Hypothalamus (tissue), 51 donors: ENCODE results near the gene SSTR3.
"Not testable (repeated sequence)": the region's sequence is repeated elsewhere in the genome, so short reads cannot be mapped to it uniquely, and the experiment has no call there.

ENCODE experiments used
- DNase-seq, 51 donors: peaks; one replicate each; lab custom pipeline; 2025; lab: John Stamatoyannopoulos, UW

The SSTR3 gene

GRCh38 chr22:37213218-37213855, 1.1 kb upstream of the SSTR3 start:
- no peak for DNase-seq

- DNase-seq = no peak
Observed at GRCh38 chr22:37211866-37212173, 457 bp downstream of the SSTR3 start.

- DNase-seq = peak in 1 of 51 donors; percentile 24
Observed at GRCh38 chr22:37211075-37211865, 1.0 kb downstream of the SSTR3 start.

DNA sequence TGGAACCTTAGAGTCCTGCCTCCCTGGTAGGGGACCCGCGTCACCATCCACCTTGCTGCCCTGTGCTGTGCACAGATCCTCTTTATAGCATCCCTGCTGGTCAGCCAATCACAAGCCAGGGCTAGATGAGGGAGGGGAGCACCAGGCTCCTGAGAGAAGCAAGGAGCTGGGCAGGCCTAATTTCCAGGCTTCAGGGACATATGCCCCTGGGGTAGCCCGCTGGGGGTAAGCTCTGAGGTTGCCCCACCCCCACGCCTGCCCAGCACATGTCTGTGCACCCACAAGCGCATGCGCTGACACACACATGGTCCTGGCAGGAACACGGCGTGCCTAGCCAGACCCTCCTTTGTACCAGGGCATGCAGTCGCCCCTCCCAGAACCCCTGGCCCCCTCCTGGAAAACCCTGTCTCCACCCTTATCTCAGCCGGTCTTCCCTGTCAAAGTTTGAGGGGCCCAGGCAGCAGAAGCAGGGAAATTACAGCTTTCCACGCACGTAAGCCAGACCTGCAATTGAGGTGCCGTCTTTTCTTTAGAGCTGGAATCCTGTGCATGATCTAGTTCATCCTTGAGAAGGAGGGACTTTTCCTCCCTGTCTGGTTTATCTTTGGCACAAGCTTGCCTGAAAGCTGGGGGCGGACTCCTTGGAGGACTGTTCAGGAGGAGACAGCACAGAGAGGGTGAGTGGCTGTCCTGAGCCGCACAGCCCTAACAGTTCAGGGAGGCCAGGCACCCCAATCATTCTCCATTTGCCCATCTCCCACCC, 2.1 kb downstream of the SSTR3 start:
- DNase-seq = no peak

DNA sequence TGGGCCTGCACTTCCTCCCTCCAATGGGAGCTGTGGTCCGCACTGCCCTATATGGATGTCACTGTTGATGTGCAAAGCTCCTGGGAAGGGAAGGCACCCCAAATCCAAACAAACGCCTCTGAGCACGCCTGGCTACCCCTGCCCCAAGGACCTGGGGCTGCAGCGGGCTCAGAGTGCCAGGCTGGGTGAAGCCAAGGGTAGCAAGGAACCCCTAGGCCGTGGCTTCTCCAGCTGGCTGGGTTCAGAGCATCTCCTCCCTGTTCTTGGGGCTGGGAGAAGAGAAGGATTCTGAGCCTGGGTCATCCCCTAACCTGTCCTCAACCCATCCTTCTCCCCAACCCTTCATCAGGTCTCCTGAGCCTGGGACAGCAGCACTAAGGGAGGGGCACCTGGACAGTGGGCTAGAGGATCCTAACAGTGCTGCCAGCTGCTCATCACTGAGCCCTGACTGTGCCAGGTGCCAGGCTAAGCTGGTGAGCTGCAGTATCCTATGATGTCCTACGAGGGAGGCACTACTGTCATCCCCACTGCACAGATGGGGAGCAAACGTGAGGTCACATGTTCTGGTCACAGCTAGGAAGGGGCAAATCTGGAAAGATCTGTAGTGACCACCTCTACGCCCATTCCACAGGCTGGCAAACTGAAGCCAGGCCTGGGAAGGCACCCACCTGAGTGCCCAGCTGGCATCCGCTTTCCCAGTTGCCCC, 3.0 kb downstream of the SSTR3 start:
- no peak for DNase-seq

GRCh38 chr22:37208401-37209139, 3.7 kb downstream of the SSTR3 start:
- no peak for DNase-seq

GRCh38 chr22:37207981-37208380, 4.3 kb downstream of the SSTR3 start:
- no peak for DNase-seq

GRCh38 chr22:37206841-37207821, 5.1 kb downstream of the SSTR3 start:
- no peak for DNase-seq

DNA sequence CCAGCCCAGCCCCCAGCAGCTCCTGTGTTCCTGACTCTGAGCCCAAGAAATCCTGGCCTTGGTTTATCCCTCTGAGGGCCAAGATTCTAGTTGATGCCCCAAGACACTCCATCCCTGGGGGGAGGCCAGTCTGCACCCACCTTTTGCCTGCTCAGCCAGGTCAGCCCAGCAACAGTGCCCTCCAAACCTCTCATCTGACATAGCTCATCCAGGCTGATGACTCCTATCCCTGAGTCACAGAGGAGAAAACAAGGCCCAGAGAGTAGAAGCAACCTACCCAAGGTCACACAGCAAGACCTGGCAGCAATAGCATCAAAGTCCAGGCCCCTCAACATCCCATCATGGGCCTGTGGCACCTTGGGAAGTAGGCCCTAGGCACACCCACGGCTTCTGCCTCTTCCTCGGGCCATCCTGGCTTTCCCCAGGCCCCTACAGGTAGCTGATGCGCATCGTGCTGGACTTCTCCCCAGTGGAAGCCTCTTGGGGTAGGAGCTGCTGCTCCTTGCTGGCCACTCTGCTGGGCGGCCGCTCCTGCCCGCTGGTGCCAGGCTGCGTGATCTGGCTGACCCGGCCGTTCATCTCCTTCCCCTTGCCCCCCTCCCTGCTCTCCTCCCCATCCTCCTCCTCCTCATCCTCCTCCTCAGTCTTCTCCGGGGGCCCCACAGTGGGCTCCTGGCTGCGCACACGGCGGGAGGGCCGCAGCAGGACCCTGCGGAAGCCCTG, 6.0 kb downstream of the SSTR3 start:
- DNase-seq = no peak

DNA sequence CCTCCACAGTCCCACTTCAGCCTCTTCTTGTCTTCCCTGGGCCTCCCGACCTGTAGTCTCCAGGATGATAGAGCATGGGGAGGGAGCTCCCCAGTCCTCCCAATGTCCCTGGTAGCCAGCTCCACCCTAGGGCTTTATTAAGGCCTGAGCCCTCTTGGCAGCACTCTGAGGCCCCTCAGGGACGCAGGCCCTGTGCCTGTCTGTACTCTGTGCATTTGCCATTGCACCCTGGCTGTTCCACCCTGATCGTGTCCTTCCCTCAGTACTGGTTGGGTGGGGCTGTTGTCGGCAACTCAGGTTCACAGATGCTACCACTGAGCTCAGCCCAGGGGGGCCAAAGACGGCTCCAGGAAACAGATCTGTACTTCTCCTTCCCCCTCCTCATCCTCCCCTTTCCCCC, 7.2 kb downstream of the SSTR3 start:
- DNase-seq = no peak

- no peak for DNase-seq
Observed at GRCh38 chr22:37204045-37204655, 8.1 kb downstream of the SSTR3 start.

DNA sequence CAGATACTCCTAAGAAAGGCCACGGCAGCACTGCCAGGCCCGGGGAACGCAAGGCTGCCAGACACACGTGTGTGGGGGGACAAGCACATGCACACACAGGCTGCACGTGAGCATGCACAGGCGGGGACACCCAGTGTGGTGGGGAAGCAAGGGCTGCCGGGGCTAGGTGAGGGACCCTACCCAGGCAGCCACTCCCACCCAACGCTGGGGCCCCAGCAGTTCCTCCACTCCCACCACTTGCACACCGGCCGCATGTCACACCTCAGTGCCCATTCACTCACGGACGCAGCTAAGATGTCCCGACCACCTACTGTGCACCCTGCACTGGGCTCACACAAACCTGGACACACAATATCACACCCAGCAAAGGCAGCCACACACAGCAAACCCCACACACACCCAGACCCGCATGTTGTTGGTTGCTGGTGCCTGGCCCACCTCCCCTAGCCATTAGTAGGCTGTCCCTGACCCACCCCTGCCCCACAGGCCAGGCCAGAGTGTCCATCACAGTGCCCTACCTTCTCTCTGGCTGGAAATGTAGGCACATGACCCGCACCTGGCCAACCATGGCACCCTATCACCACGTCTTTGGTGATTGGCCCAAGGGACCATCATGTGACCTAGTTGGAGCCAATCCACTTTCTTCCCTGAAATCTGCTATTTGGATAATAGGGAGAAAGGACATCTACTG, 8.8 kb downstream of the SSTR3 start:
- DNase-seq = no peak

DNA sequence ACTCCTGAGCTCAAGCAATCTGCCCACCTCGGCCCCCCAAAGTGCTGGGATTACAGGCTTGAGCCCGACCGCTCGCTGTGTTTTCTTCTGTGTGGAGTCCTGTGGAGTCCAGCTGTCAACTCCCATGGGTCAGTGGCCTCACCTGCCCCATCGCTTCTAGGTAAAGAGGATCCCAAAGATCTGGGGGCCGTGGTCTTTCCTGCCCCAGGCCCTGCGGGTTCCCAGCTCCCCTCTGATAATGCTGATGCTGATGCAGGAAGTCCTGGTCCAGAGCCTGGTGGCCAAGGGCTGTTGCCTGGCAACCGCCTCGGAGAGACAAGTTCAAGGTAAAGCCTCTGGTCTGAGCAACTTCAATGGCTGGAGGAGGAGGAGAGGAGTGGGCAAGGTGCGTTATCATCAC, 9.6 kb downstream of the SSTR3 start:
- DNase-seq = peak in 4 of 51 donors; percentile 15 to 25 (median 23)

DNA sequence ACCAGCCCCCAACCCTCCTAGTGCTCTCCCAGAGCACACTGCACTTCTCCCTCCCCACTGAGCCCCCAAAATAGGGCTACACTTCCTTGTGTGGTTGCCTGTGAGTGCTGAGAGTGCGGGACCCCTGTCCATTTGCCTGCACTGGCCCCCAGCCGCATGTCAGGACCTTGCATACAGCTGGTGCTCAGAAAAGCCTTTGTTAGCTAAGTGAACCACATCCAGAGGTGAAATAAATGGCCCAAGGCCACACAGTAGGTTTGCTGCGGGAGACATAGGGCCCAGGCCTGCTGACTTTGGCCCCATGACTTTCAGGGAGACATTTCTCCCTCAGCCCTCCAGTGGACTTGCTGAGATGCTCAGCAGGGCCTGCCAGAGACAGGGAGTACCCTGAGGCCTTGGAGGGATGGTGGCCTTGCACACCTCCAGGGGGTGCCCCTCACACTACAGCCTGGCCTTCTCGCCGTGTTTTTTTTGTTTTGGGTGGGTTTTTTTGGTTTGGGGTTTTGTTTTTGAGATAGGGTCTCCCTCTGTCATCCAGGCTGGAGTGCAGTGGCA, 10.2 kb downstream of the SSTR3 start:
- DNase-seq = no peak

DNA sequence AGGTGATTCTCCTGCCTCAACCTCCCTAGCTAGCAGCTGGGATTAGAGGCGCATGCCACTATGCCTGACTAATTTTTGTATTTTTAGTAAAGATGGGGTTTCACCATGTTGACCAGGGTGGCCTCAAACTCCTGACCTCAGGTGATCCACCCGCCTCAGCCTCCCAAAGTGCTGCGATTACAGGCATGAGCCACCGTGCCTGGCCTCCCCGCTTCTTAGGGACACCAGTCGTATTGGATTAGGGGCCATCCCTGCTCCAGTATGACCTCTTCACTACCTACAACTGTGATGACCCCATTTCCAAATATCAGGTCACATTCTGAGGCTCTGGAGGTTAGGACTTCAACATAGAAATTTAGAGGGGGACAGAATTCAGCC, 10.8 kb downstream of the SSTR3 start:
- DNase-seq = not testable (repeated sequence)

- no peak for DNase-seq
Observed at GRCh38 chr22:37199760-37200108, 12.5 kb downstream of the SSTR3 start.

DNA sequence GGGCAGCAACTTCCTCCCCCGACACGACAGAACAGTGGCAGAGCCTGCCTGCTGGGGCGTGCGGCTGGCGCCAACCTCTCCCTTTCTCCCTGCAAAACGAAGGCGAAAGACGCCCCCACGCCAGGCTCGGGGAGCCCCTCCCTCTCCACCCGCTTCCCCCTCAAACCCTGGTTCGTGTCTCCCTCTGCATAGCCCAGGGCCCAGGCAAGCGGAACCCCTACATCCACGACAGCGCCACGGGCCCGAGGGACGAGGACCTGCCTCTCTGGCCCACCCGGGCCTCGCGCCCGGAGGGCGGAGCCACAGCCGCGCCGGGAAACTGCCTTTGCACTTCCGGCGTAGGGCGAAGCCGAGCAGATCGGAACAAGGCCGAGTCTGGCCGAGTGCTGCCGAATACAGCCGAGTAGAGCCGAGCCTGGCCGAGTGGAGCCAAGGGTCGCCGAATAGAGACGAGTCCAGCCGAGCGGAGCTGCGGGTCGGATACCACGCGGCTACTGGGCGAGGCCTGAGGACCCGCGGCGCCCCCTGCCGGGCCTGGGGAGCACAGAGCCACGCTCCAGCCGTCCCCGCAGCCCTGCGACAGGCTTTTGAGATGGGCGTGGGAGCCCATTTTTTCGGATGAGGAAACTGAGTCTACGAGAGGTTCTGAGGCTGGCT, 13.0 kb downstream of the SSTR3 start:
- DNase-seq = peak; percentile 85 to 100 (median 97)
